ENCODE results near the gene MKNK1.
A peak's percentile ranks its signal among the peaks of the same experiment; 100 is the strongest.

Gene MKNK1

DNA sequence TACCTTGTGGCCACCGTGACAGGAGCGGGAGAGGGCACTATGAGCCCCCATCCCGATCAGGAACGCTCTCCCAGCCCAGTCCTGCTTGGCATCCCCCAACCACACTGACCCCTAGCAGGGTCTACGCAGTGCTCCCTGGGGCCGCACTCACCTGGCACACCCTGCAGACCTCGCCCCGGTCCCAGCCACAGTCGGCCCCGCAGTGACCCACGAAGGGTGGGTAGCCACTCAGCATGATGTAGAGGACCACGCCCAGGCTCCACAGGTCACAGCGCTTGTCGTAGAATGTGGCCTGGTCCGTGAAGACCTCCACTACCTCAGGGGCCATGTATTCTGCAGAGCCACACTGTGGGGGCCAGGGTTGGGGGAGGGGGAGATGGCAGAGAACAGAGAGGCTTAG is 41.6 kb downstream of the MKNK1 start:
- DNase-seq (no peak), ATAC-seq (no peak)
- Mint-ChIP-seq H3K27ac (no peak overlapping the region), H3K9me3 (no peaks in the 10 kb centered on the region), H3K4me1 (no peaks in the 10 kb centered on the region), H3K27me3 (no peaks in the 10 kb centered on the region), H3K4me3 (no peak overlapping the region)

DNA sequence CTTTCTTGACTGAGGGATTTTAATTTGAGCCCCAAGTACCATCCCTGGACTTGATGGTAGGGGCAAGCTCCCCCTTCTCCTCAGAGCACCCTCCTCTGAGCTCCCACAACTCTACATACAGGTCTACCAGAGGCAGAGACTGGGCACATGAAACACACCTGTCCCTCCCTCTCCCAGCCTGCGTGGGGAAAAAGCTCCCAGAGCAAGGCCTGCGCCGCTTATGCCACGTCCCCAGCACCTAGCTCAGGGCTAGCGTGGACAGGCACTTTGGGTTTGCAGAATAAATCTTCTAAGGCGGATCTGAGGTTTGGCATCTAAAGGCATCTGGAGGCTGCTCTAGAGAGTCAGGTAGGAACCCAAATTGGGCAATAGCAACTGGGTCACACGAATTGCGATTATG is 45.1 kb downstream of the MKNK1 start:
- Mint-ChIP-seq H3K9me3 (no peaks in the 10 kb centered on the region), H3K27me3 (no peaks in the 10 kb centered on the region), H3K27ac (peak overlapping the region in 1 of 2 donors; percentile 77), H3K4me1 (no peaks in the 10 kb centered on the region), H3K4me3 (no peak overlapping the region)
- DNase-seq (no peak), ATAC-seq (no peak)

DNA sequence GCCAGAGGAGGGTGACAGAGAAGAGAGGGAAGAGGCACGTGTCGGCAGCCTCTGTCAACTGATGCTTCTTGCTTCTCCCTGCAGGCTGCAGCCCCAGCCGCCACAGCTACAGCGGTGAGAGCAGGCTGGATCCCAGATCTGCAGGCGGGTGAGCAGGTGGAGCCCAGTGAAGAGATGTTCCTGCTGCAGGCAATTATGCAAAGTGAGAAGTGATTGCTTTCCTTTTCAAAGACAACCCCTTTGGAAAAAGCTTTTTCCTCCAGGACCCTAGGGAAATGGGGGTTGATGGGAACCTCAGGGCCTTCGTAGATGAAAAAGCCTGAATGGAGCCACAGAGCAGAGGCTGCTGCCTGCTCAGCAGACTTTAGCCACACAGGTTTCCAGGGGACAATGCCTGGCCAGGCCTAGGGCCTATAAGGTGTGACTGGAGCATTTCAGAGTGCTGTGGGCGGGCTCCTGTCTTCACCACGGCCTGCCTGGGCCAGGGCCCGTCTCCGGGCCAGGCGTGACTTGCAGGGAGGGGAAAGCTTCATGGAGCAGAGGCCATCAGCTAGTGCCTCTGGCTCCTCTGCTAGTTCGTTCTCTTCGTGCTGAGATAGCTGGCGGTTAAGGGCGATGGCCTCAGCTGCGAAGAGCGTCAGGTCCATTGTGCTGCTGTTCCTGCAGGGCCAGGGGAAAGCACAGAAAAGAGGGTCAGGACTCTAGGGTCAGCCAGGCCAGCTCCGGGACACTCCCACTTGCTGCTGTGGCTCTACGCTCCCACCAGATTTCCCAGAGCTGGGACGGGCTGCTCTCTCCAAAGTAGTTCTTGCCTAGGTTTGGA is 45.7 kb downstream of the MKNK1 start:
- no peaks in the 10 kb centered on the region for H3K4me1 Mint-ChIP-seq
- ATAC-seq = no peak
- H3K9me3 Mint-ChIP-seq = no peaks in the 10 kb centered on the region
- no peaks in the 10 kb centered on the region for H3K27me3 Mint-ChIP-seq
- peak overlapping the region in 1 of 2 donors; percentile 77 for H3K27ac Mint-ChIP-seq
- DNase-seq = no peak
- H3K4me3 Mint-ChIP-seq = no peak overlapping the region

DNA sequence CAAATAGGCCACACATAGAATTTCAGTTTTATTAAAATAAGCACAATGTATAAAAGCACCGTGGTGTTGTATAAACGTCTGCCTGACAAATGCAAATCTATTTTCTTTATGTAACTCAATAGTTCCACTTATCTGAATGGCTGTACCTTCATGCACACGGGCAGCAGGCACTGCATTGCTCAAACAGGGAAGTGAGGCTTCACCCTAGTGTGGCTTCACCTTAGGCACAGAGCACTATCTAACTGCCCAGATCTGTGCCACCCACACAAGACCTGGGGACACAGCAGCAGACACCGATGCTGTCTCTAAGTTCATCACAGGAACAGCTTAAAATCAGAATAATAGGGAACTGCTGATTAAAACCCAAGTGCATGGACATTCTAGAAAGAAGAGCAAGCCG is 46.7 kb downstream of the MKNK1 start:
- H3K9me3 Mint-ChIP-seq = no peaks in the 10 kb centered on the region
- H3K4me3 Mint-ChIP-seq = no peak overlapping the region
- H3K4me1 Mint-ChIP-seq = no peaks in the 10 kb centered on the region
- no peak overlapping the region for H3K27ac Mint-ChIP-seq
- ATAC-seq (no peak), DNase-seq (no peak)
- H3K27me3 Mint-ChIP-seq = no peaks in the 10 kb centered on the region

DNA sequence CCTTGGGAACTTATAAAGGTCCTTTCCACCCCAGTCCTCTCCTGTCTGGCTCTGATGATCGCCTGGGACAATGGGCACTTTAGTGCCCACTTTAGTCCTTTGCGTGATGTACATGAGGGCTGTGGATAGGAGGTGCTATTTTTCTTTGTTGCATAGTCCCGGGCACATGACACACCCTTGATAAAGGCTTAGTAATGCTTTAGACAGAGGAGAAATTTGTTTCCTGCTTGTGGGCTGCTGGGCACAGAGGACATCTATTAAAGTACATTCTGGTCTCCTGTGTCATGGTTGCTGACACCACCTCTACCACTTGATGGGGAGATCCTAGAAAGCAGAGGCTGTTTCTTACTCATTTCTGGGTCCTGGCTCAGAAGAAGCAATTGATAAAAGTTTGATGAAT is 47.2 kb downstream of the MKNK1 start:
- H3K4me3 Mint-ChIP-seq = no peak overlapping the region
- no peak for DNase-seq
- peak; percentile 41 for ATAC-seq
- H3K27me3 Mint-ChIP-seq = peaks cover under 1% of the 10 kb centered on the region
- no peaks in the 10 kb centered on the region for H3K4me1 Mint-ChIP-seq
- no peaks in the 10 kb centered on the region for H3K9me3 Mint-ChIP-seq
- H3K27ac Mint-ChIP-seq = peak overlapping the region in 1 of 2 donors; percentile 6

DNA sequence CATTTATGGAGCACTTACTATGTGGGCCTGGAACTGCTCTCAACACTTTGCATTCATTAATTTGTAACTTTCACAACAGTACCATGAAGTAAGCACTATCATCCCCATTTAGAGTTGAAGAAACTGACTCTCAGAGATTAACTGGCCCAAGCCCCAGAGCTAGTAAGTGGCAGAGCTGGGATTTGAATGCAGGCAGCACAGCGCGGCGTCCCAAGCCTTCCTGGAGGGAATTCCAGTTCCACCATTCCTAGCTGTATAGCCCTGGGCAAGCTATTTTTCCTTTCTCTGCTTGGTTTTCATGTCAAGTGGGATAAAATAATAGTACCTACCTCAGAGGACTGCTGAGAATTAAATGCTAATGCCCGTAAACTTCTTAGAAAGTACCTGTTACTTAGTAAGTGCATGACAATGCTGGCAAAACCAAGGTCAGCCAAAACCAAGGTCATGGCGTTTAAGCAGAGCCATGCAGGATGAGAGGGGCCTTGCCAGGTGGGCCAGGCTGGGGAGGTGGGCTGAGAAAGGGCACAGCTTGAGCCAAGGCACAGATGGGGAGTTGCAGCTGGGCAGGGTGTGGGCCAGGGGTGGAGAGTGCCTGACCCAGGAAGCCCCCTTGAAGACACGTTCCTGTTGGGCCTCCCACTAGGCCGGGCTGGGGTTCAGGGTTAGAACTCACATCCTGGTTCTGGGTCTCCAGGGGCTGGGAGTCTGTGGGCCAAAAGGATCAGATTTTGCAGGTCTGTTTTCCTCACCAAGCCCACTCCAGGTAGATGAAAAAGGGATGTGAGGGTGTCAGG is 48.0 kb downstream of the MKNK1 start:
- H3K4me3 Mint-ChIP-seq = no peak overlapping the region
- no peak for DNase-seq
- H3K27me3 Mint-ChIP-seq = peaks cover 8% of the 10 kb centered on the region
- no peak overlapping the region for H3K27ac Mint-ChIP-seq
- H3K4me1 Mint-ChIP-seq = no peaks in the 10 kb centered on the region
- H3K9me3 Mint-ChIP-seq = no peaks in the 10 kb centered on the region
- no peak for ATAC-seq

DNA sequence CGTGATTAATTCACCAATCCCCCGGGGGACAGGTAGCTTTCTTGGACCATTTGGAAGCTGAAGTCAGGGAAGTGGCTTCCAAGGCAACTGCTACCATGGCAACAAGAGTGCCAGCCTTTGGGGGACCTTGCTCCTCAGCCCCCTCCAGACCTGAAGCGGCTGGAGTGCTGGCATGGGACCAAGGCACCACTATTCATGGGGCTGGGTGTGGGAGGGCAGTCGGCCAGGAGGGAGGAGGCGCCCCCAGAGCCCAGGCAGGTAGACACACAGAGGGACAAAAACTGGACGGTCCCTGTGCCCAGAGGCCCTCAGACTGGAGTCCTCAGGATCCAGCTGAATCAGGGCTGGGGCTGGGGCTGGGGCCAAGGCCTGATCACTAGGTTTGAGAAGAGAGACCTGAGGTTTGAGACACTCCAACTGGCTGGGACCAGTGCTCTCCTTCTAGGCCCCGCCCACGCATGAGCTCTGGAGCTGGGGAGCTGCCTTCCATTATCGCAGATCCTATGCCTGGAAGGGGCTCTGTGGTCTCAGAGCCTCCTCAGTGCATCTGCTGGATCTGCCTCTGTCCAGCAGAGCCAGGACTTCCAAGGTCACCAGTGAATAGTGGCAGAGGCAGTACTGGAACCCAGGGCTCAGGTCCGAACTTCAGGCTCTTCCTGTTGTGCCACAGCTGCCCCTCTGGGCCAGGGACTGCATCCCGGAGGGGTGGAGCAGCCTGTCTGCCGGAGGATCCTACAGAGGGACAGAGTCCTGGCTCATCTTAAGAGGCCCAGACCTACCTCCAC is 49.3 kb downstream of the MKNK1 start:
- Mint-ChIP-seq H3K27me3 (peaks cover 11% of the 10 kb centered on the region), H3K9me3 (no peaks in the 10 kb centered on the region), H3K4me3 (no peak overlapping the region), H3K4me1 (peaks cover 5% of the 10 kb centered on the region), H3K27ac (no peak overlapping the region)
- DNase-seq (no peak), ATAC-seq (no peak)

DNA sequence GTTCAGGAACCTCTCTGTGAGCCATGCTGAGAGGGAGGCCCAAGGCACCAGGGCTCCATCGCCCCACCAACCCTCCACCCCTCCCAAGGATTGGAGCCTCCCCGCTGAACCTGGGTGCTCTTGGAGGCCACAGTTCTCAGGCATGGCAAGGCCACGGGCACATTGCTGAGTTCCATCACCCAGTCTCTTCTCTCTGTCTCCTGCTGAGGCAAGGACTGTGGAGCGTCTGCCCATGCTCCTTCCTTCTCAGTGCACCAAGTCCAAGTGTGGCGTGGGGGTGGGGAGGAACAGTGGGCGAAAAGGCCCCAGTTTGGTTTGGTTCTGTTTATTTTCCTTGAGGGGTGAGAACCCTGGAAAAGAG is 49.9 kb downstream of the MKNK1 start:
- Mint-ChIP-seq H3K27me3 (peaks cover 11% of the 10 kb centered on the region), H3K4me1 (peaks cover 11% of the 10 kb centered on the region), H3K9me3 (no peaks in the 10 kb centered on the region), H3K4me3 (no peak overlapping the region), H3K27ac (no peak overlapping the region)
- DNase-seq (no peak), ATAC-seq (no peak)

DNA sequence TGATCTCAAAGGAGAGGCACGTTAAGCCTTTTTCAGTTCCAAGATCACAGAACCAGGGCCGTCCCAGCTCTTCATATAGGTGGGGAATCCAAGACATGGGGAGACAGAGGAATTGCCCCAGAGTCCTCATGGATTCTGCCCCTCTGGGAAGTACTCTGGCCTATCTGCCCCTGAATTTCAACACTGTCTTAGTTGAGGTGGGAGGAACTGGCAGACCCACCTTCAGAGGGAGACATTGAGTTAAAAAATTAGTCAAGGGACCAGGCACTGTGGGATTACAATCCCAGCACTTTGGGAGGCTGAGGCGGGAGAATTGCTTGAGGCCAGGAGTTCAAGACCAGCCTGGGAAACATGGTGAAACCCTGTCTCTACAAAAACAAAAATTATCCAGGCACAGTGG is 50.6 kb downstream of the MKNK1 start:
- Mint-ChIP-seq H3K4me1 (peaks cover 13% of the 10 kb centered on the region), H3K4me3 (no peak overlapping the region), H3K9me3 (no peaks in the 10 kb centered on the region)

DNA sequence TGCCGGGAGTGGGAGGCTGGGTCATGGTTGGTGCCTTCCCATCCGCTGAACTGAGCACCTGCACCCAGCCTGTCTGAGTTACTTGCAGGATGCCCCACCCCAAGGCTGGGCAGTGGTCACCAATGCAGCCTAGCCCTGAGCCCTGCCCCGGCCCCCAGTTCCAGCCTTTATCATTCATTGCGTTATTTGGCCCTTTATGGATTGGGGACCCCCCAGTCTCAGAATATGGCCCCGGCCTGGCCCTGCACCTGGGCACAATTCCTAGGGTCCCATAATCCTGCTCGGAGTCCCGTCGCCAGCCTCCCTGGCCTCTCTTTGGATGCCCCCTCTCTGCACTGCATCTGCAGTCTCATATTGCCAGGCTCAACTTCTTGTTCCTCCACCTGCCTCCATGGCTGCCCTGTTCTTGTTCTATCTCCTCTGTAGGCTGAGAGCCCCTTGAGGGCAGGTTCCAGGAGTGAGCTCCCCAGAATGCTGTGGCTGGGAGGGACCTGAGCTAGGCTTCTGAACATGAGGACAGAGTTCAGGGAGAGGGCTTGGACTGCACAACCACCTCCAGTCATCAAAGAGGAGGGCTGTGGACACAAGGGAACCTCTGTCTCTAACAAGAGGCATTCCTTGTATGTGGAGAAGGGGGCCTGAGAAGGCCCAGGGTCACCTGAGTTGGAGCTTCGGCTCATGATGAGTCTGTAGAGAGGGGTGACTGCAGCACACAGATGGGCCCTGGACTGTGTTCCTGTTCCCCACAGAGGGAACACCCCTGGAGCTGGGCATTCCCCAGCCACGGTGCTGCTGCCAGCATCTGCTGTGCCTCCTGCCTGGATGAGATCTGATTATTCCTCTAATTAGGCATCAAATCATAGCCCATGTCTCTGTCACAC is 51.5 kb downstream of the MKNK1 start:
- Mint-ChIP-seq H3K4me1 (peaks cover 13% of the 10 kb centered on the region), H3K27me3 (peaks cover 15% of the 10 kb centered on the region), H3K27ac (peak overlapping the region in 1 of 2 donors; percentile 26), H3K9me3 (no peaks in the 10 kb centered on the region), H3K4me3 (no peak overlapping the region)
- DNase-seq = no peak
- no peak for ATAC-seq

More for the DNA sequence above, 50.6 kb downstream of the MKNK1 start:
- Mint-ChIP-seq H3K27ac (no peak overlapping the region), H3K27me3 (peaks cover 11% of the 10 kb centered on the region)
- DNase-seq (no peak), ATAC-seq (no peak)

DNA sequence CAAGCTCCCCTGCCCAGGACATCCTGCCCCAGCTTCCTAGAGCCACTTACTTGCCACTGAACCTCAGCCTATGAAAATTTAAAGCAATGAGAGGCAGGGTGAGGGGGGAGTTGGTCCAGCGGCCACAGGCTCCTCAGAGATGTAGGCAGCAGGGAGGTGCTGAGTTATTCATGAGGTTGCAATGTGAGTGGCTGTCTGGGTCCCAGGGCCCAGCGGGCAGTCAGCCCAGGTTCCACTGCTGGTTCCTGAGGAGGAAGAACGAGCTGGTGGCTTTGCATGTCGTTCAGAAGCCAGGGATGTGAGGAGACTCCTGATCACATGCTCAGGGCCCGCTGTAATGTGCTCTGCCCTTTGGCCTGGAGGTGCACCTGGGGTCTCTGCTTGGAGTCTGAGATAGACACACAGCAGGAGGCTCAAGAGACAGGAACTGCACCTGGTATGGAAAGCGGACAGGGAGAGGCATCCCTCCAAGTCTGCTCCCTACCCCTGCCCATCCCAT is 52.4 kb downstream of the MKNK1 start, which contains the start of gene KNCN:
Gene KNCN (minus strand): TSS at position 51 of the 499 bp plus-strand sequence. CDS start 432 bp downstream, outside the sequence.
- H3K4me3 Mint-ChIP-seq = no peak within 1 kb of the TSS
- no peaks in the 10 kb centered on the region for H3K9me3 Mint-ChIP-seq
- DNase-seq (no peak), ATAC-seq (no peak)
- peaks cover 25% of the 10 kb centered on the region for H3K27me3 Mint-ChIP-seq
- peaks cover 13% of the 10 kb centered on the region for H3K4me1 Mint-ChIP-seq
- peak within 1 kb of the TSS; percentile 26 to 56 for H3K27ac Mint-ChIP-seq

DNA sequence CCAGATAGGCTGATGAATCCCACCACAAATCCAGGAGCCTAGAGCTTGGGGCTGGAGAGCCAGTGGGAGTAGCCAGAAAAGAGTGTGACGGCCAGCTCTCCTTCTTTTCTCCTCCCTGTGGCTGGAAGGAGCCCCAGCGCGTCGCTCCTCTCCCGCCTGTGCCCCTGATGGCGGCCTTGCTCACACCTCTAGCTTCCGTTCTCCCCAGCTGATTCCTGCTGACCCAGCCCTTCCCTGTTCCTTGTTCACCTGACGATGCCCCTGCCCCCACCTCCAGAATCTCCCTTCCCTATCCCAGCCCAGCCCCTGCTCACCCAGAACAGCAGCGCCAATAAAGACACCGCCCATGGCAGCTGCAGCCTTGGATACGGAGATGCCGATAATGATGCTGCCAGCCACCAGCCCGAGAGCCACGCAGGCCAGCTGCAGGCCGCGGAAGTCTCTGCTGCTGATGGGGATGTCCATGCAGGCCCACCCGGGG is 53.3 kb downstream of the MKNK1 start:
- ATAC-seq (no peak), DNase-seq (no peak)
- Mint-ChIP-seq H3K4me3 (no peak overlapping the region), H3K27me3 (peaks cover 33% of the 10 kb centered on the region), H3K9me3 (no peaks in the 10 kb centered on the region), H3K27ac (no peak overlapping the region), H3K4me1 (peaks cover 13% of the 10 kb centered on the region)

DNA sequence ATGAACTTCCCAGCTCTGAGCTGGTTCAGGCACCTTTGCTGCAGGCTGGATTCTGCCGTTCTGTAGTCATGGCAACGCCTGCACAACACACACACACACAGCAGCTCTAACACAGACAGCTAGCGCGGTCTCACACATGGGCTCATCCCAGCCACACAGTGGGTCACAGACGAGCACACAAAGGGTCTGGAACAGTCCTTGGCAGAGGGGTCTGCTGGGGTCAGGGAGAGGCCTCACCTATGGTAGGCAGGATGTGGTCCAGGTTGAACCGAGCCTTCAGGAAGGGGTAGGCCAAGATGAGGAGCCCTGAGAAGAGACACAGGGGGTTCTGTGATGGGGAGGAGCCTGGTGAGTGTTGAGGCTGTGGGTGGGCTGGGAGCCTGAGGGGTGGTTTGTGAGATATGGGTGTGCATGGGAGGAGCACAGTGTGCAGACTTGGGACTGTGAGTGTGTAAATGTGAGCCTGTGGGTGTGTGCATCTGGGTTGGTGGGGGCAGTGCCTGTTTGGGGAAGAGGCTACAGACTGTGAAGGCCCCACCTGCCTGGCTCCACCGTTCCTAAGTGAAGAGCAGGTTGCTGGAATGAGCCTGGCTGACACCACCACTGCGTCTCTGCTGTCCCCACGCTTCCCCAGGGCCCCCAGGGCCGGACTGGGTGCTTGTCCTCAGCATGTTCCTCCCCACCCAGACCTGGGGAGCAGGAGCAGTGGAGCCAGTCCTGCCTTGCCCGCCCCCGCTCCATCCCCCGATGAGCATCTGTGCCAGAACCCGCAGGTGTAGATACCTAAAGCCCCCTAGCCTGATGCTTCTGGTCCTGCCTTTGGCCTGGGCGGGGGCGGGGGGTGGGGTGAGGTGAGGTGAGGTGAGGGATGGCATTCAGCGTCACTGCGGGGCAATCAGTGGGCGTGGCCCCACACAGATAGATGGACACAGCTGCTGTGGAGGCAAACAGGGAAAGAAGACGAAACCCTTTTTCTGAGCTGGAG is 54.1 kb downstream of the MKNK1 start:
- peak overlapping the region; percentile 86 to 87 for H3K27ac Mint-ChIP-seq
- DNase-seq = peak in 1 of 2 donors; percentile 42
- peaks cover 13% of the 10 kb centered on the region for H3K4me1 Mint-ChIP-seq
- peak overlapping the region in 1 of 2 donors; percentile 28 for H3K4me3 Mint-ChIP-seq
- peaks cover 41% of the 10 kb centered on the region for H3K27me3 Mint-ChIP-seq
- H3K9me3 Mint-ChIP-seq = no peaks in the 10 kb centered on the region
- ATAC-seq = peak; percentile 78

Data from stimulated activated naive CD8-positive, alpha-beta T cell treated with anti-CD3 and anti-CD28 coated beads, Interleukin-15, amount 100 ng/mL, for 72 hours (primary cell).